Left lobe of liver (tissue), 2 donors: ENCODE measurements around the gene NOL6. TPM values are rescaled to one million over a fixed set of nuclear protein-coding genes. Genes with fewer than 3 reads are reported as not detected.
A peak's percentile ranks its signal among the peaks of the same experiment; 100 is the strongest.

Experiments used
- ATAC-seq: fragments of 200-7000 bp; cut with Tn5 transposase; one replicate; pipeline ENCODE4 v1.9.1; 2020; ENCODE audit warnings: mild to moderate bottlenecking, moderate library complexity
- DNase-seq: peaks from one replicate; pipeline ENCODE4 v3.0.0-alpha.2; 2020; ENCODE audit warnings: low spot score
- total RNA-seq: library from RNA; stranded (reverse); gene quantifications from one replicate; pipeline ENCODE4 v1.2.1, GENCODE V29; 2021
- donor health status: DM: no; HTN: no; CAD: no; lungs with moderate emphysema.
- donor health status: DM: no; HTN: yes; CAD: no.

Gene NOL6
- total RNA-seq, 1 donor from 2014 or later: 15.3 TPM

DNA sequence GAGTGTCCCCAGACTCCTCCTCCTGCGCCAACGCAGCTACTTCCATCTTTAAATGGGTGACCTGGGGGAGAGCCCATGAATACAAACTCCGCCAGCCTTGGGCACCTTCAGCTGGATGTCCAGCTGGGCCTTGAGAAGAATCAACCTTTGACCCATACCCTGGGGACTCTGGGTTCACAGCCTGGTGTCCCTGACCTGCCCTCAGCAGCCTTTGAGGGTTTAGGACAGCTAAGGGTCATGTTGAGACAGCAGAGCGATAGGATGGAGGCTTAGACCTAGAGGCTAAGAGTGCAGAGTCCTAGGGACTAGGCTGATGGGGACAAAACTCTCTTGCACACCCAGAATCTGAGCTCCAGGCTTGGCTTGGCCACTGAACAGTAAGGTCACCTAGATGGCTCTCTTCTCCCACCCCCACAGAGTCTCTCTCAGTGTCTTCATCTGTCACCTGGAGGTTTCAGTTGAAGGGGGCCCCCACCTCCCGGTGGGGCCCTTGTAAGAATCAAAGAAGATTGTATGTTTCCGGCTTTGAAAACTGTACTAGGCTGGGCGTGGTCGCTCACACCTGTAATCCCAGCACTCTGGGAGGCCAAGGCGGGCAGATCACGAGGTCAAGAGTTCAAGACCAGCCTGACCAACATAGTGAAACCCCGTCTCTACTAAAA is 19.6 kb downstream of the NOL6 start:
- ATAC-seq: peak; percentile 65
- DNase-seq: no peak

DNA sequence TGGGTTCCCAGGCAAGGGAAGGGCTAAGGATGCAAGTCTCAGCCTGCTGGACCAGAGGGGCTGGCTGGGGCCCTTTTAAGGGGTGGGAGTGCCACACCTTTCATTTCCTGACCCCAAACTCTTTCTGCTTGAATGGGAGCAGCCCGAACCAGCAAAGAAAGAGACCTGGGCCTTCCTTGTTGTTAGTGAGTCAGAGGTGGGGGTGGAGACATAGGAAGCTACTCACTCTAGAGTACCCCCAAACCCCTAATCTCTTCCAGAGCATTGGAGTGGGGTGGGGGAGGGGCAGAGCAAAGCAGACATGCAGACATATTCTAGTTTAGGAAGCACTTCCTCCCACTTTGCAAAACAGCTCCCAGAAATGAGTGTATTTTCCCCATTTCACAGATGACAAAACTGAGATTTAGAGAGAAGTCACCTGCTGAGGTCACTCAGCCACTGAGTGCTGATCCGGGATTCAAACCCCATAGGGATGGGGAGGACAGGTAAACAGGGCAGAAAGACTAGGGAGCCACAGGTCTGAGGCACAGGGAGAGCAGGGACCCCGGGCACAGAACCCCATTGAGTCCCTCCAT is 20.4 kb downstream of the NOL6 start:
- DNase-seq (no peak), ATAC-seq (no peak)

DNA sequence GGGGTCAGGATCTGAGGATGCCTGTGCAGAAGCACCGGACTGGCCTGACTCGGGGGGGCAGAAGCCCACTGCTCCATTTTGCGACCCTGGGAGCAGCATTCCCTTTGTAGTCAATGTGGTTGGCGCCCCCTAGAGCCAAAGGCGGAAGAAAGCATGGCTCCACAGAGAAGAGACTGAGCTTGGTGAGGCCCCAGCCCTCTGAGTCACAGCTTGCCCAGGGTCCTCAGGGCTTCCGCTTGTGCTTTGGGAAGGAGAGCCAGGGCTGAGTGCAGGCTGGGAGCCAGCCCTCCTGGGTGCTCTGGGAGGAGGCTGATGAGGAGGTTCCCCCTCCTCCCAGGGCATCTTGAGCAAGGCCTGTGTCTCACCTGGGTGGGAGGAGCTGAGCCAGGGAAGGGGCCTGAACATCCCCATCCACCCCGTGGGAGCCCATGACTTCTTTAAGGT is 20.9 kb downstream of the NOL6 start:
- peak; percentile 69 for ATAC-seq
- peak; percentile 59 for DNase-seq

DNA sequence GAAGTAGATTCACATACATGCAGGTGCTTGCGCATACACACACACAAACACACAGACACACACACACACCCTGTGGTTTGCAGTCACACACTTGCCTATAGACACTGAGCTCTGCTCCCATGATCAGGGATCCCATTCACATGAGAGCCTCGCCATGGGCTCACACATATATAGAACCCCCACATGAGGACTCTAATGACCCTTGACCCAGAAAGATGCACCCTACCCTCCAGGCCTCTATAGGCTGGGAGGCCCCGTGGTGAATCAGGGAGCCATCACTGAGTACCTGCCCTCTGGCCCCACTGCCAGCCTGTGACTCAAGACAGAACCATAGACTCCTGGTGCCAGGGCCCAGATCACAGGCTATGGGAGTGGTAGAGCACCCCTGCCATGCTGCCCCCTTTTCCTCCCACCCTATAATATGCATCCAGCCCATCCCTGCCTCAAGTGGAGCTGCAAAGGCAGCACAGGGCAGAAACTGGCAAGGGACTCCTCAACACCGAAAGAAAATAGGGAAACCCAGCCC is 23.0 kb downstream of the NOL6 start:
- ATAC-seq (no peak), DNase-seq (no peak)

DNA sequence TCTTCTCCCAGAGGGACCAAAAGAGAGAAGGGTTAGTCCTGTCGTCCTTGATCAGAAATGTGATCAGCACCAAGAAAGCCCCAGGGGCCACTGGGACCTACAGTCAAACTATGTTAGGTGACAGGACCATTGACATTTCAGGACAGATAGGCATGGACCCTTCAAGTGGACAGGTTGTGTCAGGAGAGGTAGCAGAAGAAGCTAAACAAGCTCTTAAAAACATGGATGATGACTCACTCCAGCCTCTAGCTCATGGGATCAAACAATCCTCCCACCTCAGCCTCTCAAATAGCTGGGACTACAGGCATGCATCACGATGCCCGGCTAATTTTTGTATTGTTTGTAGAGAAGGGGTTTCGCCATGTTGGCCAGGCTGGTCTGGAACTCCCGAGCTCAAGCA is 24.0 kb downstream of the NOL6 start:
- ATAC-seq (no peak), DNase-seq (no peak)

DNA sequence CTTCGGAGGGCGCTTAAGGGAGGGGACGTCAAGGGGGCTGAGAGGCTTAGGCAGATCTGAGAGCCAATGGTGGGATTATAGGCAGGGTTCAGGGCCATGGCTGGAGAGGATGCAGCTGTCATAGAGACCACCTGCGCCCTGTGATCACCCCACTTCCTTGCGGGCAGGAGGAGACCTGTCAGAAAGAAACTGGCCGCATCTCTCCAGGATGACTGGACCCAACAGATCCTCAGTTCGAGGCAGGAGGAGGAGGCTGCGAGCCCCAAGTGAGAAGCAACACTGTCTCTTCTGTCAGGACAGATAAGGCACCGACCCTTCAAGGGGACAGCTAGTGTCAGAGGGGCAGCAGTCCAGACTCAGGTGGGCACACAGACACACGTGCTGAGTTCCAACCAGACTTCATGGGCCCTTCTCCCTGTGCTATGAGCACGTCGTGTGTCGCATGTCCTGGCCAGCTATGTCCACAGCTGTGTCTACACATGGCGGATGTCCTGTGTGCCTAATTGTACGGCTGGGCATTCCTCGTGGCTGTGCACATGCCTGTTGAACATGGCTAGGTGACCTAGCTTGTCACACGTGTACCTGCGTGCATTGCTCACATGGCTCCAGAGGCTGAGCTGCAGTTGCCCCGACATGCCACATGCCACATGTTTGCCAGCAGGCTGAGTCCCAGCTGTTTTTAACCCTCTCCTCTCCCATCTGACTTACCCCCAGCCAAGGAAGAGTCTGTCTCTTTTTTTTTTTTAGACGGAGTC is 25.7 kb downstream of the NOL6 start:
- DNase-seq (peak; percentile 70), ATAC-seq (peak; percentile 7)

DNA sequence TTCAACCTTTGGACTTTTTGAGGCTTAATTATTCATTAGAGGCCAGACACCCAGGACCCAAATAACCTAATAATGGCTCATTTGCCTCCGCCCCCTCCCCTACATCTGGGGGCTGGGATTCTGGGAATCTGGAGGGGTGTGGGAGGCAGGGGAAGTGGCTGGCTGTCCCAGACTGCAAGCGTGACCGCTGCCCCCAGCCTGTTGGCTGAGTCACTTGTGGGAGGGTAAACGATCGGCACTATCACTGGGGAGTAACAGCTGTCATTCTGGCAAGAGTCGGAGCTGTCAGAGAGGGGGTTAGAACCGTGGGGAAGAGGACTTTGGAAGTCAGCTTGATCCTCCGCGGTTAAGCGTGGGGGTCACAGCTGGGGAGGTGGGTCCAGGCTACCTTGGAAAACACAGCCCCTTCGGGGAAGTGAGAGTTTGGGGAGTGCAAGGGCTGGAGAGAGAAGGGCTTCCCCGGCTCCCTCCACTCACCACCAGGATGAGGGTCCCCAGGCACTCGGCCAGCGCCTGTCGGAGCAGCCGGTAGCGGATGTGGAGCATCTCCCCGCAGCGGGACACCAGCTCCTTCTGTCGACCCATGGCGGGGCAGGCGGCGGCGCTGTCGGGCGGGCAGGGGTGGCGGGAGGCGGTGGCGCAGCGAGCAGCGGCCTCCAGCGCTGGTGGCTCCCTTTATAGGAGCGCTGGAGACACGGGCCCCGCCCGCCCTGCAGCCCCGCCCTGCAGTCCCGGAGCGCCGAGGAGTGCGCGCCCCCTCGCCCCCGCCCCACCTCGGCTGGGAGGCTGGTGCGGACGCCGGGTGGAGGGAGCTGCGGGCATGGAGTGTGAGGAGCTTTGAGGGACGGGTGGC is 26.6 kb downstream of the NOL6 start, which contains the start of gene AQP3:
Gene AQP3 (minus strand): TSS at position 648 of the 853 bp plus-strand sequence. CDS start 63 bp downstream, at position 585.
- peak; percentile 80 for ATAC-seq
- DNase-seq: peak; percentile 94

DNA sequence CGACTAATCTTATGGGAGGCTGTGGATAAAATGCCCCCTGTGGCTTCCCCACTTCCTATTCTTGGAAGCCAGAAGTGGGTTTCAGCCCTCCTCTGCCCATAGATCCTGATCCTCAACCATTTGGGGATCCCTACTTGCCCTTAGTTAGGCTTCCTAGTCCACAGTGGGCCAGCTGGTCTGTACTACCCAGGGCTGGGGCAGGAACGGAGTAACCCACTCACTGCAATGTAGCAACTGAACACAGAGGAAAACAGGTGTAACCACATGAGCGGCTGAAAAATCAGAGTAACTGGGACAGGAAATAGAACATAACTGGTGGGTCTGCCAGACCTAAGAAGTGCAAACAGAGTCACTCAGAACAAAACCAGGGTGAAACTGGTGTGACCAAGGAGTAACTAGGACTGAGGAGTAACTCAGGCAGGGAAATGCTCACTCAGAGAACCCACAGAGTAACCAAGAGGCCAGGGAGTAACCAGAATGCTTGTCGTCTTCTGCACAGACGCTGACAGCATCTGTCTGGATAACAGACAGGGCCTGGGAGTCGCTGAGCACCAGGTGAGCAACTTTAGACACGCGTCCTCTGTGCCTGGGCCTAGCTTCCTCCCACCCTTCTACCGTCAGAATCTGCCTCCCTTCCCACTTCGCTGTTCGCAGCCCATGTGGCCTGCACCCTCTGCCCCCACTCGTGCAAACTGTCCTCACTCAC is 27.3 kb downstream of the NOL6 start:
- no peak for DNase-seq
- ATAC-seq: peak; percentile 67

DNA sequence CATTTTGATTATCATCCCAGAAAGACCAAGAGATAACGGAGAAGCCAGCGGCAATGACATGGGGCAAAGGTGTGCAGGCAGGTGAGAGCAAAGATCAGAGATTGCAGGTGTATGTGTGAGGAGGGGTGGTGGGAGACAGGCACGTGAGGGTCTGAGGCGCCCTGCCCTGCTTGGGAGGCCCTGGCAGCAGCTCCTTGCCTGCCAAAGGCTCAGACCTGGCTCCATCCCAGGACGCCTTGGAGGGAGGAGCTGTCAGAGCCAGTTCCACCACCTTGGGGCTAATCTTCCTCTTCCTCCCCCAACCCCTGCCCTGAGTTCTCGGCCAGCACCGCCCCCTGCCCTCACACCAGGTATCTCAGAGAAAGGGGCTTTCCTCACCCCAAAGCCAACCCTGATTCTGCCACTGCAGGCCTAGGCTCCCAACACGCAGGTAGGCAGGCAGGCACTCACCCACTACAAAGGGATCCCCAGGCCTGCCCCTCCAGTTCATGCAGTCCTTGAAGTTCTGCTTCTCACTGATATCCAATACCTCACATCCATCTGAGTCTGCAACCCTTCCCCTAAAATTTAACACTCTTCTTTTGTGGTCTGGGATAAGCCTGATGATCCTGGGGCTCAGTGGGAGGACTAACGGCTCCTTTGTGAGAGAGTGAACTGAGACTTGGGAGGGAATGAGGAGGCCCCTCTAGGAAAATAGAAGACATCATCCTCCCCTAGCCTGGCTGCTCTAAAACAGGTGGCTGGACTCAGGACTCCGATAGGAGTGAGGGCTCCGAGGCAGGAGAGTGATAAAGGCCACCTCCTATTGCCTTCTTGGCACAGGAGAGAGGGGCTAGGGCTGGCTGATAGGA is 28.1 kb downstream of the NOL6 start:
- peak; percentile 28 for ATAC-seq
- DNase-seq: peak; percentile 80

DNA sequence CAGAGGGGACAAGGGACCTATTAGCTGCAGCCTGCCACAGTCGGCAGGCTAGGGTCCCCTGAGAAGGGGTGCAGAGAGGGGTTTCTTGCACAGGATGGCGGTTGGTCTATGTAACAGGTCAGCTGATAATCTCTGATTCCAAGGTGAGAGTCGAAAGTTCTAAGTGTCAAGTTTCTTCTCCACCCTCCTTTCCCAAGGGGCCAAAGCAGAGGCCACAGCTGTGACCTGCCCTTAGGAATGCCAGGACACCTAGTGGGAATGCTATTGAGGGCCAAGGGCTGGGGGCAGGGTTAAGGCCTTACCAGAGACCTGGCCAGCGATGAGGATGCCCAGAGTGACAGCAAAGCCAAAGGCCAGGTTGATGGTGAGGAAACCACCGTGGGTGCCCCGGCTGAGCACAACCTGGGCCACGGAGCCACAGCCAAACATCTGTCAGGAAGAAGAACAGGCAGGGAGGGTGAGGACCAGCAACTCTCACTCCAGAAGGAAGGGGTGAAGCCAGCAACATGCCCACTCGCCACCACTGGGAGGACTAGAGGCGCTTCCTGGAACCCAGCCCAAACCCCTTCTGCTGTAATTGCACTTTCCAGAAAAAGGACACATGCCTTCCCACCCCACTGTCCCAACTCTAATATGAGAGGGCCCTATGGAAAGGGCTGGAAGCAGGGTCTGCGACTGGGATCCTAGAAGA is 30.1 kb downstream of the NOL6 start:
- ATAC-seq (no peak), DNase-seq (no peak)

DNA sequence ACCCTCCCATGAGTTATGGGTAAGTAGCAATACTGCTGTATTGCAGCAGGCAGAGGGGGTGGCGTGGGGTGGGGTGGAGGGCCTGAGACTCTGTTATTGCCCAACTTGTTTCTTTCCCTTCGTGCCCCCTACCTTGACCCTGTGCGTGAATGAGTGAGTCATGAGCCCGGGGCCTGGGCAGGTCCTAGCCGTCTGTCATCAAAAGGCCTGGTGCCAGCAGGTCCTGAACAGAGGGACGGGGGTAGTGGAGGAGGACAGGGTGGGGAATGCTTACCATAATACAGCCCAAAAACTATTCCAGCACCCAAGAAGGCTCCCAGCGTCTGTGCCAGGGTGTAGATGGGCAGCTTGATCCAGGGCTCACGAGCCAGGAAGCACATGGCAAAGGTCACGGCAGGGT is 30.7 kb downstream of the NOL6 start:
- ATAC-seq (no peak), DNase-seq (no peak)

DNA sequence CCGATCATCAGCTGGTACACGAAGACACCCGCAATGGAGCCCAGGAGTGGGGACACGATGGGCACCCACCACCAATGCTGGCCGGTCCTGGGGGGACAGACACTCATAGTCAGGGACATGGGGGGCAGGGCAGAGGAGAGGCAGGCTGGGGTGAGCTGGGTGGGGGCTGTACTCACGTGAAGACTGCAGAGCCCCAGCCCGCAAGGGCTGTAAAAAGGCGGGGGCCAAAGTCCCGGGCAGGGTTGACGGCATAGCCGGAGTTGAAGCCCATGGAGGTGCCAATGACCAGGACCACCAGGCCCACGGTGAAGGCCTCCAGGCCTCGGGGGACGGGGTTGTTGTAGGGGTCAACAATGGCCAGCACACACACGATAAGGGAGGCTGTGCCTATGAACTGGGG is 31.6 kb downstream of the NOL6 start:
- no peak for DNase-seq
- no peak for ATAC-seq

DNA sequence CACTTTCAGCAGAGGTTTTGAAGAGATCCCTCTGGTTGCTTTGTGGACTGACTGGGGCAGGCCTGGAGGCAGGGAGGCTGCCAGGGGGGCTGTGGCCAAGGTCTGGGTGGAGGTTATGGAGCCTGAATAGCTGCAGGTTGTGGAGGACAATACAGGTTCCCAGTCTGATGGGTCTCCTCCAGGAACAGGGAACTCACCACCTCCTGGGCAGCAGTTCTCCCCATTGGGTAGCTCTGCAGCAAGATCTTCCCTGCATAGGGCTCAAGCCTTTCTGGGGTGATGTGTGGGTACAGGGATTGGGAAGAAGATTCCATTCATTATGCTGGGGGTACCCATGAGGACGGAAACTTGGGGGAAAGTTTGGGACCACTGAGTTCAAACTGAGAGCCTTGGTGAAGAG is 33.1 kb downstream of the NOL6 start:
- ATAC-seq (no peak), DNase-seq (no peak)

DNA sequence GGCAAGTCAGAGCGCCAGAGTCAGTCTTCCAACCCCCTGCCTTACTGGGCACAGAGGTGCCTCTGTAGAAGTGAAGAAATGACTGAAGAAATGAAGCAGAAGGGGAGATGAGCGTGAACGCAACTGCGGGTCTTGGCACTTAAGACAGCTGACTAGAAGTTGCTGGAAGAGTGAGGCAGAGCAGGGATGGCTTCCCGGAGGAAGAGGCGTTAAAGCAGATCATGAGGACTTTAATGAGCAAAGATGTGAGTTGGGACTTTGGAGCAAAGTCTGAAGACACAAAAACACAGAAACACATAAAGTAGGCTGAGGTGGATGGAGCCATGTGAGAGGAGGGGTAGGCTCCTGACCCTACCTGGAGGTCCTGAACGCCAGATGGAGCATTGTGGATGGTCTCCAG is 33.5 kb downstream of the NOL6 start:
- DNase-seq: no peak

DNA sequence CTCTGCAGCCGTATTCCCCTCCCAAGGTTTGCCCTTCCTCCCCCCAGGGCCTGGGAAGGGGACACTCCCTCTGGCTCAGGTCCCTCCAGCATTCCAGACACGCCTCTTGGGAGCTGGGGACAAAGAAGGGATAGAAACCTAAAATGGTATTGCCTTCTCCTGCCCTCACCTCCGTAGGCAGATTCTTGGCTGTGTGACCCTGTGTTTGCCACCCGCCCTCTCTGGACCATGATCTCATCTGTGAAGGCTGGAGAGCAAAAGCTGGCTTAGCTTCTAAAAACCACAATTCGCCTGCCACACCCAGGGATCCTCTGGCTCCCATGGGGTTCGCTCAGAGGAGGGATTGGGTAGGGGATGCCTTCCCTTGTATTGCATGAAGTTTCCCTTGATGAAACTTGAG is 34.0 kb downstream of the NOL6 start:
- DNase-seq (no peak), ATAC-seq (no peak)

More for the DNA sequence above, 33.5 kb downstream of the NOL6 start:
- ATAC-seq: no peak

DNA sequence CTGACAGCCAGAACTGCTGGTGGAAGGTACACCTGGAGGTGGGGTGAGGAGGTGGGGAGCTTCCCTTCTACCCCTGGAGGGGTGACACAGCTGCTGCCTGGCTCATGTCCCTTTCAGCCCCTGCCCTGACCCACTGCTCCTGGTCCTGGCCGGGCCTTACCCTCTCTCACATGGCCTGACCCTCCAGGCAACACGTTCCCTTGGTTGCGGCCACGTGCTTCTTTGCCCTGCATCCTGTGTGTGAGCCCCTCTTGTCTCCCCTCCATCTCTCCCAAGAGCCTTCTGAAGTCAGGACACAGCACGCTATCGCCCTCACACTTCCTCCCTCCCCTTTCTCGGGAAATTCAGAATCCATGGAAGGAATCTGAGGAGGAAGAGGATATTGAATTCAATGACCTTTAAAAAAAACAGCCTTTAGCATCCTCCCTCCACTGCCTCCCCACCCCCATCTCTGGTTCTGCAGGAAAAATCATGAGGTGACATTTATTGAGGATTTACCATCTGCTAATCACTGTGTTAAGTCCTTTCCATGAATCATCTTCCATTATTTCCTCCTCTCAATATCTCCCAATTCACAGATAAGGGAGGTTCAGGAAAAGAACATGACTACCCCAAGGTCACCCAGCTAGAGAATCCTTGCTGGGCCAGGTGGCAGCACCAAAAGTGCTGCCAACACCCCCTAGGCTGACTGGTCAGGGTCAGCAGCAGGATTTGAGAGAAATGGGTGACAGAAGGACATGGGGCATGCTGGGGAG is 34.6 kb downstream of the NOL6 start:
- no peak for DNase-seq
- ATAC-seq: no peak

DNA sequence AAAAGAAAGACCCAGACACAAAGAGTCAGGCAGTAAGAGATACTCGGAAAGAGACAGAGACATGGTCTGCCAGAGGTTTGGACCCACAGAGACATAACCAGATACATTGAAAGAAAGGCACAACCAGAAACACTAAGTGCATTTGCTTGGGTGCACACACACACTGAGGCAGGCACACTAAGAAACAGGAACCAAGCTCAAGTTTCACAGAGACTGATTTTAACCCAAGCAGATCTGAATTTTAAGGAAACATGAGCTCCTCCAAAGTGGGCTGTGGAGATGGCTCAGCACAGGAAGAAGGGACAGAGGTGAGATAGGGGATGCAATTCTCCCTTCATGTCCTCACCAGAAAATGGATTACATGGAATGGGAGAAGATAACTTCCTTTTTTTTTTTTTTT is 35.8 kb downstream of the NOL6 start:
- no peak for DNase-seq

DNA sequence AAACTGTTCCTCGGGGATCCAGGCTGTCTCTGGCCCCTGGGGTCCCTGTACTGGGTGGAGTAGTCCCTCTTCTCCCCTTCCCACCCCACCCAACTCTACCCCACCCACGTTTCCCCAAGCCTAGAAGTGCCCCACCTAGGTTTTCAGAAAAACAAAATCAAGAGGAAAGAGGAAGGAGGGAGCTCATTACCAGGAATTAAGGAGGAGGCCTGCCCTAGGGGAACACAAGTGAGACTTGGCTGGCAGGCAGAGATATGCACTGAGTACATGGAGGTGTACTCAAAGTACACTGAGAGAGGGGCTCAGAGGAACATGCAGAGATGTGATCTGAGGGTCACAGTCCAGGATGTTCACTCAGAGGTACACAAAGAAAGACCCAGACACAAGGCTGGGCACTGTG is 36.5 kb downstream of the NOL6 start:
- DNase-seq (no peak), ATAC-seq (no peak)

More for the DNA sequence above, 35.8 kb downstream of the NOL6 start:
- ATAC-seq: no peak
